Measurements from ENCODE around the gene RAB40C.

RAB40C gene

DNA sequence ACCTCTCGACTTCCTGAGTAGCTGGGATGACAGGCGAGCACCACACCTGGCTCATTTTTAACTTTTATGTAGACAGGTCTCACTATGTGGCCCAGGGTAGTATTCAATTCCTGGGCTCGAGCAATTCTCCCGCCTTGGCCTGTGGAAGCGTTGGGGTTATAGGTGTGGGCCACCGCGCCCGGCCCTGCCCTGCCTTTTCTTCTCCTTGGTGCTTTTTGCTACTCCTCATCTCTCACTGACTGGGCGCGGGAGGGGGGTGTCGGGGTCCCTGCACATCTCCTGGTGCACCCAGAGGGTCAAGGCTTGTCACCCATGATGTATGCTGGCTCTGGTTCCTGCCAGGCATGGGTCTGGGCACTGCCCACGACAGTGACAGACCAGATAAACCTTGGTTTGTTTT, 54.7 kb downstream of the RAB40C start:
- DNase-seq (ENCODE audit: insufficient read length, low spot score) = no peak
- no peak for FAIRE-seq

DNA sequence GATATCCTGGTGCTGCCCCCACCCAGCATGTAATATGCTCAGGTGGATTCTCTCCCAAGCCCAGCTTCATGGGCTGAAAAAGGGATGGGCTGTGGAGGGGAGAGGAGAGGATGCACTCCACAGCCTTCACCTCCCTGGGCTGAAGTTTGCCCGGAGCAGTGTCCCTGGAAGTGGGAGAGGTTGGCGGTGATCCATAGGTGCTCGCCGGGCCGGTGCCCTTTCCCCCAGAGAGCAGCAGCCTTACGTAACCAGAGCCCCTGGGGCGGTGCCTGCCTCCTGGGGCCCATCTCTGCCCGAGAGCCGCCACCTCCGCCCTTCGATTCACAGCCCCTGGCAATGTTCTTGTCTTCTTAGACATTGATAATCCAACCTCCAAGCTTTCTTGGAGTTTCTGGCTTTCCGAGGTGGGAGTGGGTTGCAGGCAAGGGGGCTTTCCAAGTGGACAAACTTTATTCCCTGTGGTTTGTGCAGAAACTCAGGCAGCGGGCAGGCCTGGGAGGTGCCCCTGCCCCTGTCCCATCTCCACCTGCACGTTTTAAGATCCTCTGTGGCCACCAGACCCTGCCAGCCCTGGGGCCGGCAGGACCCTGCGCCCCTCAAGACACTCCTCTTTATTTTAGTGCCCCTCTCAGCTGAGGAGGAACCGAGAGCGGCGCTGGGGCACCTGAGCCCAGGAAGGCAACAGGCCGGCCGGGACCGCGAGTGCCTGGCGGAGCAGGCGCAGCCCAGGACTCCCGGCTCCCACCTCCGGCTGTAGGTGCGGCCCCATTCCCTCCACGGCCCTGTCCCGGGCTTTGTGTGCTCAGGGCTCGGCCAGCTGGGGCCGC, 56.2 kb downstream of the RAB40C start:
- FAIRE-seq = no peak

DNA sequence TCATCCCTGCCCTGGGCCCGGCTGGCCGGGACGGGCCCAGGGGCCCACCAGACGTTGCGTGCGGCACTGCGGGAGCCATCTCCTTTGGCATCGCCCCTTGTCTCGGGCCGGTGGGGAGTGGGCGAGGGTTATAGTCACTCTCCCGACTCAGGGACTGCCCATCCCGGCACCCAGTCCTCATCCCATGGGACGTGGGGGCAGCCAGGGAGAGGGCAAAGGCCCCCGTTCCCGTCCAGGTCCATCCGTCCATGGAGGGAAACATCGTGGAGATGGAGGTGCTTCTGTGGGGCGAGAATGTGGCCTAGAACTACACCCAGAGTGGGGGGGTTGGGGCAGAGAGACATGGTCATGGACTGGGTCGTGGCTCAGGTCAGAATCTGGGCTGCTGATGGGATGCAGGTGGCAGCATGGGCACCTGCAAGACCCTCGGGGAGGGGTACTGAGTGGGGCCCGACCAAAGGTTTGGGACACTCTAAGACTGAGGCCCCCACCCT, 56.9 kb downstream of the RAB40C start:
- DNase-seq (ENCODE audit: insufficient read length, low spot score) = no peak
- FAIRE-seq = no peak

More for the DNA sequence above, 56.2 kb downstream of the RAB40C start:
- no peak for DNase-seq (ENCODE audit: insufficient read length, low spot score)

DNA sequence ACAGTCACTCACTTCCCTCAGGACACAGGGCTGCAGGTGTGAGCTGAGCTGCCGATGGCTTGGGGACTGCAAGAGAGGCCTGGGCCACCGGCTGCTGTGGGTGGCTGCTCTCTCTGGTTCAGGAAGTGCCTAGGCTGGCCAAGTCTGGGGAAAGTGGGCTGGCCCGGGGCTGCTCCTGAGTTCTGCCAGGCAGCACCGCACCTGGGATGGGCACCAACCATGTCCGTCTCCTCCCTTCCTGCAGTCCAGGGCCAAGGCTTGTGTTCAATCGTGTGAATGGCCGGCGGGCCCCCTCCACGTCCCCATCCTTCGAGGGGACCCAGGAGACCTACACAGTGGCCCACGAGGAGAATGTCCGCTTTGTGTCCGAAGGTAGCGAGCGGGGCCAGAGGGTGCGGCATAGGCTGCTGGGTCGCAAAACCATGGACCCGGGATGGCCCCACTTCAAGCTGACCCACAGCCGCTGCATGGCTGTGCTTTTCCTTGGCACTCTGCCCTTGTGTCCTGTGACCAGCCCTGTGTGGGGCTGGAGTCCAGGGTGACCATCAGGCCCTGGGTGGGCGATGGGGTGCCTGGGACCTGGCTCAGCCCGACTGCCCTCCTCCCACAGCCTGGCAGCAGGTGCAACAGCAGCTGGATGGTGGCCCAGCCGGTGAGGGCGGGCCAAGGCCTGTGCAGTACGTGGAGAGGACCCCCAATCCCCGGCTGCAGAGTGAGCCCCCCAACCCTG, 57.5 kb downstream of the RAB40C start:
- FAIRE-seq = no peak

DNA sequence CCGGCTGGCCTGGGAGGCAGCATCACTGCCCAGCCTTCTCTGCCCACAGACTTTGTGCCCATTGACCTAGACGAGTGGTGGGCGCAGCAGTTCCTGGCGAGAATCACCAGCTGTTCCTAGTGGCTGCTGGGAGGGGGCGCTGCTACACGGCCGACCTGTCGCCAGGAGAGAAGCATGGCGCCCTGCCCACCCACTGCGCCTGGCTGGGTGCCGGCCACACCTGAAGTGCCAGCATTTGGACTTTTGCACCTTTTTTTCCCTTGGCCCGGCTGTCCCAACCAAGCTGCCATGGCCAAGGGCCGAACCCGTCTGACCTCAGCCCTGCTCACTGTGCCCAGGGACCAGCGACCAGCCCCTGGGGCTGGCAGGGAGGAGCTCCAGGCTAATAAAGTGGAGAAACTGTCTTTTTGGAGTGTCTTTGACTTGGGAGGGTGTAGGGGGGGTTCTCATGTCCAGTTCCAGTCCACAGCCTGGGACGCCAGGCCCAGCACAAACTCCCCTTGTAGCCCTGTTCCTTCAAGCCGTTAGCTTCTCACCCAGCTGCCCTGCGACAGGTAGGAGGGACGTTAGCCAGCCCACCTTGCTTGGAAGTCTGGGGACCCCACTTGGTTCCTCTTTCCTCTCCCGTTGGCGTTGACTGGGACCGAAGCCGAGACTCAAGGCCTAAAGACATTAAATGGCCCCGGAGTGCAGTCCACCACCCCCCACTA, 58.4 kb downstream of the RAB40C start:
- peak; percentile 81 for DNase-seq (ENCODE audit: insufficient read length, low spot score)
- FAIRE-seq = peak; percentile 86

More for the DNA sequence above, 57.5 kb downstream of the RAB40C start:
- DNase-seq (ENCODE audit: insufficient read length, low spot score) = no peak

DNA sequence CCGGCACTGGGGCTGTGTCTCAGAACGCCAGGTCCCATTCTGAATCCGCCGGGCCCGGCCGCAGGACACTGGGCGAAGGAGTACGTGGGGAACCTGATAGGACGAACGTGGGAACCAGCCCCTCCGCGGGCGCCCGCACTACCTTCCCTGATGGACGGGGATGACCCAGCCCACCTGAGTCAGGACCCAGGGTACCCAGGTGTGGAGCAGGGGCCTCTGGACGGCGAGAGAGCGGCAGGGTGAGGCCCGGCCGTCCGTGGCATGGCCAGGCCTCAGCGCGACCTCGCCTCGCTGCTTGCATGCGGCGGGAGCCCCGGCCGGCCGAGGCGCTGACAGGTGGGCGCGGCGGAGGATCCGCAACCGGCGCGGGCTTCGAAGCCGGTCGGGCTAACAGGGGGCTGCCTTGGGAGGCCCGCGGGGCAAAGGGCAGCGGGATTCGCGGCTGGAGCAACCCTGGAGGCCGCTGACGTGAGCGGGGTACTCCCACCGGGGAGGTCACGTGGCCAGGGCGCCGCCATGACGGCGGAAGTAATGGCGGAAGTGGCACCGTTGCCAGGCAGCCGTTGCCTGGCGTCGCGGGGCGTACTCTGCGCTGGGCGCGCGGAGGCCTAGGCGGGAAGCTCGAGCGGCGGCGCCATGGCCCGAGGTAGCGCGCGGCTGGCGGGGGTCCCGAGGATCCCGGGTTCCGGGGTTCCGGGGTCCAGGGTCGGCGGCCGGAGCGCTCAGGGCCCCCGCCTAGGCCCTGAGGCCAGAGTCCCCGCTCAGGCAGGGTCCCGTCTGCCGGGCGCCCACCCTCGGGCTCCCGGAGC, 59.1 kb downstream of the RAB40C start, which contains the start of gene WDR90:
Gene WDR90, plus strand, starts transcription at position 585 of the 809 bp plus-strand sequence. Its CDS starts 52 bp downstream, at position 637.
- FAIRE-seq (peak; percentile 92), DNase-seq (ENCODE audit: insufficient read length, low spot score) (peak; percentile 100)

DNA sequence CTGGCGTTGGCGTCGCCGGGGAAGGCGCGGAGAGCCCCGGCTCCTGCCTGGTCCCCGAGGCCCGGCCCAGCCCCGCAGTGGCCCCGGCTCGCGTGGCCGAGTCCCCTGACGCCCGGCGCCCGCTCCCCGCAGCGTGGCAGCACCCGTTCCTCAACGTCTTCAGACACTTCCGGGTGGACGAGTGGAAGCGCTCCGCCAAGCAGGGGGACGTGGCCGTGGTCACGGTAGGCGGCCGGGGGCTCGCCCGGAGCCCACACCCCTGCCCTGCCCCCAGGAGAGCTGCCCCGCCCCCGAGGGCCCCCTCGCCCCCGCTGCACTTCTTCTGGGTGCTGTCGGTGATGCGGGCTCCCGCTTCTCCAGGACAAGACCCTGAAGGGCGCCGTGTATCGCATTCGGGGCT, 59.8 kb downstream of the RAB40C start:
- DNase-seq (ENCODE audit: insufficient read length, low spot score) (peak; percentile 65), FAIRE-seq (no peak)

DNA sequence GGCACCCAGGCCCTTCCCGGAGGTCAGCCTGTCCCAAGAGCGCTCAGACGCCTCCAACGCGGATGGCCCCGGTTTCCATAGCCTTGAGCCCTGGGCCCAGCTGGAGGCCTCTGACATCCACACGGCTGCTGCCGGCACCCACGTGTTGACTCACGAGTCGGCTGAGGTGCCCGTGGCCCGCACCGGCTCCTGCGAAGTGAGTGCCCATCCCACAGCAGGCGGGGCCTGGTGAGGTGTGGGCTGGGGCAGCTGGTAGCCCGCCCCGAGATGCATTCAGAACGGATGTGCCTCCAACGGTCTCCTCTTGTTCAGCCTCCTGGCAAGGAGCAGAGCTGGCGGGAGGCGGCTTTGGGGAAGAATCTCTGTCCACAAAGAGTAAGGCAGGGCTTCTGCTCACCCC, 62.0 kb downstream of the RAB40C start:
- DNase-seq (ENCODE audit: insufficient read length, low spot score) = no peak
- no peak for FAIRE-seq

DNA sequence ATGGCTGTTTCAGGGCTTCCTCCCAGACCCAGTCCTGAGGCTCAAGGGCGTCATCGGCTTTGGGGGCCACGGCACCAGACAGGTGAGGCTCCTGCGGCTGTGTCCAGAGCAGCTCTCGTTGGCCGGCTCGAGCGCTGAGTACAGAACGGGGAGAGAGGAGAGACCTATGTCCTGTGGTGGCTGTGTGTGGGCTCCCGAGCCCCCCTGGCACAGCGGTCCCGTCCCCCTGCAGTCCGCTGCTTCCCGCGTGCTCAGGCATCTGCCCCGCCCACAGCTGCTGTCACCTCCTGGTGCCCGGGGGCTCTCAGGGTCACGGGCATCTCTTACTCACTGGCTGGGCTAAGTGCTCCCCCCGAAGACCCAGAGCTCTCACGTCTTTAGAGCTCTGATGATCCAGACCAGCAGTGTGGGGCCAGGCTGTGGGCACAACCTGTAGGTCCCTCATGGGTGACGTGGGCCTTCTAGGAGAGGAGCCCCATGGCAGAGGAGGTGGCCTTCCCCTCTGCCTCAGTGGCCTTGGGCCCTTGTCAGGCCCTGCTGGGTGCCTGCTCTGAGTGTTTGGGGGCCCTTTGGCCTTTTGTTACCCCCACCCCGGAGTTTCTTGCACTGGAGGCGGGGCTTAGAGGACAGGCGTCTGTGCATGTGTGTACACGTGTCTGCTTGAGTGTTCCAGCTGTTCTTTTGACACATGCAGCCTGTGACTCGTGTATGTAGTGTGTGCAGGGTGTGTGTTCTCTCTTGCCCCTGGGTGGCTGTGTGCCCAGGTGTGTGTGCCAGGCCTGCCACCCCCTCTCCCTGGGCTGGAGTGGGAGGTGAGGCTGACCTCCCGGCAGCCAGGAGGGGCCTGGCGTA, 62.8 kb downstream of the RAB40C start:
- FAIRE-seq (no peak), DNase-seq (ENCODE audit: insufficient read length, low spot score) (no peak)

DNA sequence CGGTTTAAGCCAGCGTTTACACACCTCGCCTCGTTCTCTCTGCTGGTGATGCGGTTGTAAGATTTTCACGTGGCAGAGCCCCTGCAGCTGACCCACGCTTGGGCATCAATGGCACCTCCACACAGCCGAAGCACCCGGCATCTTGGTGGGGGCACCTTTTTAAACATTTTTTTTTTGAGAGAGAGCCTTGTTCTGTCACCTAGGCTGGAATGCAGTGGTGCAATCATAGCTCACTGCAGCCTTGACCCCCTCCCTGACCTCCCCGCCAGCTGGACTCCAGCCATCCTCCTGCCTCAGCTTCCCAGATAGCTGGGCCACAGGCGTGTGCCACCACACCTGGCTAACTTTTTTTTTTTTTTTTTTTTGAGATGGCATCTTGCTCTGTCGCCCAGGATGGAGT, 64.2 kb downstream of the RAB40C start:
- DNase-seq (ENCODE audit: insufficient read length, low spot score) (no peak), FAIRE-seq (no peak)

DNA sequence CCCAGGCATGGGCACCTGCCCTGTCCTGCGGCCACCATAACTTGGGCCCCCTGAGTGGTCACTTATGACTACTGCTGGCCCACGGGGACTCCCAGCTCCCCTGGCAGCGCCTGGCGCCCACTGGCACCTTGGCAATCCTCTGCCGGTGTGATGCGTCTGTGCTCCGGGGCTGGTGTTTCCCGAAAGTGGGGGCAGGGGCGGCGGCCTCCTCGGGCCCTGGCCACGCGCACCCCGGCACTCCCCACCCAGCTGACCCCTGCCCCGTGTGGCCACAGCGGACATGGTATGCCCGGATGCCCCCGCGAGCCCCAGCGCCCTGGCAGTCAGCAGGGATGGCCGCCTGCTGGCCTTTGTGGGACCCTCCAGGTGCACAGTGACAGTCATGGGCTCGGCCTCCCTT, 67.6 kb downstream of the RAB40C start:
- FAIRE-seq = no peak

DNA sequence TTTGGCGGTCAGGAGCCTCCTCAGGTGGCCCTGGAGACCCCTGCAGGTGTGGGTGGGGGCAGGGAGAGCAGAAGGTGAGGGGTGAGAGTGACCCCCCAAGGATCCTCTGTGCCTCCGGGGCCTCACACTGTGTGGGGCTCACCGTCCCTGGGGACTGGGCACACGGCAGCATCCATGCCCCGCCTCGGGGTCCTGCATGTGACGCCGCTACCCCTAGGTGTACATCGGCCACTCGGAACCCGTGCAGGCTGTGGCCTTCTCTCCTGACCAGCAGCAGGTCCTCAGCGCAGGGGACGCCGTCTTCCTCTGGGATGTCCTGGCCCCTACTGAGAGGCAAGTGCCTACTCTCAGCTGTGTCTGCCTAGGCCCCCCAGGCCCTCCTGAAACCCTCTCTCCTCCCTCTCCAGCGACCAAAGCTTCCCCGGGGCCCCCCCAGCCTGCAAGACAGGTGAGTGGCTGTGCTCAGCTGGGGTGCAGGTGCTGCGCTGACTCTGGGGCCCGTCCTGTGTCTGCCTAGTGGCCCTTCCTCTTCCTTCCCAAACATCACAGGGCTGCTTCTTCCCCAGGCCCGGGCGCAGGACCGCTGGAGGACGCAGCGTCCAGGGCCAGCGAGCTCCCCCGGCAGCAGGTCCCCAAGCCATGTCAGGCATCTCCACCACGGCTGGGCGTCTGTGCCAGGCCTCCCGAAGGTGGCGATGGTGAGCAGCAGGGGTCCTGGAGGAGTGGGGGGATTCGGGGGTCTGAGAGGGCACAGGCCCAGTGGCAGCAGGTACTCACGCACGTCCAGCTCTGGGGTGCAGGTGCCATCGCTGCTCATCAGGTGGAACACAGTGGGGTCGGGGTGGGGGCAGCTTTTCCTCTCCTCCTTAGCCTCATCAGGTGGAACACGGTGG, 69.1 kb downstream of the RAB40C start:
- FAIRE-seq (no peak), DNase-seq (ENCODE audit: insufficient read length, low spot score) (no peak)

More for the DNA sequence above, 67.6 kb downstream of the RAB40C start:
- DNase-seq (ENCODE audit: insufficient read length, low spot score) = no peak

DNA sequence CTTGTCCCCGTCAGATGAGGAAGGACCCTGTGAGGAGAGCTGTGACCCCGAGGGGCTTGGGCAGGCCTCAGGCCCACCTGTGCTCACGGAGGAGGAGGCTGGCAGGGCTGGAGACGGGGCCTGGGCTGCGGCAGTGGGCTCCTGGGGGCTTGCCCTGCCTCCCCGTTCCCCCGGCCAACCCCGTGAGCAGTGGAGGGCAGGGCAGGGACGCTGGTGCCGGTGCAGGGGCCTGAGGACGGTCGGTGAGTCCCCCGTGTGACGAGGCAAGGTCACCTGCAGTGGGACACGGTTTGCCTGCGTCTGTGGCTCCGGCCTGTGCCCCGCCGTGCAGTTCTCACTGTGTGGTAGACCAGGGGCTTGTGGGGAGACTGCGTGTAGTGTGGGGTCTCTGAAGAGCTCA, 69.8 kb downstream of the RAB40C start:
- no peak for FAIRE-seq
- DNase-seq (ENCODE audit: insufficient read length, low spot score) = no peak

DNA sequence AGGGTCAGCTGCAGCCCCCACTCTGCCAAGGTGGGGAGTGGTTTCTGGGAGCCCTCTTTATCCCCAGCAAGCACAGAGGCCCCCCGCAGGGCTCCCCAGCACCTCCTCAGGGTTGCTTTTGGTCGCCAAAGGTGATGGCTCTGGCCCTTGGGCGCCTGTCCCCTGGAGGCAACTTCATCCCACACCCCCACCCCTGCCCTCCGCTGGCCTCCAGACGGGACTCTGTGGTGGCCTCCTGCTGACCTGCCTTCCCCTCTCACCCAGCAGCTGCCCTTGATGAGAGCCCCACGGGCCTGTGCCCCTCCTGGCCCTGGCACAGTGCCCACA, 70.2 kb downstream of the RAB40C start:
- FAIRE-seq = no peak
- no peak for DNase-seq (ENCODE audit: insufficient read length, low spot score)

DNA sequence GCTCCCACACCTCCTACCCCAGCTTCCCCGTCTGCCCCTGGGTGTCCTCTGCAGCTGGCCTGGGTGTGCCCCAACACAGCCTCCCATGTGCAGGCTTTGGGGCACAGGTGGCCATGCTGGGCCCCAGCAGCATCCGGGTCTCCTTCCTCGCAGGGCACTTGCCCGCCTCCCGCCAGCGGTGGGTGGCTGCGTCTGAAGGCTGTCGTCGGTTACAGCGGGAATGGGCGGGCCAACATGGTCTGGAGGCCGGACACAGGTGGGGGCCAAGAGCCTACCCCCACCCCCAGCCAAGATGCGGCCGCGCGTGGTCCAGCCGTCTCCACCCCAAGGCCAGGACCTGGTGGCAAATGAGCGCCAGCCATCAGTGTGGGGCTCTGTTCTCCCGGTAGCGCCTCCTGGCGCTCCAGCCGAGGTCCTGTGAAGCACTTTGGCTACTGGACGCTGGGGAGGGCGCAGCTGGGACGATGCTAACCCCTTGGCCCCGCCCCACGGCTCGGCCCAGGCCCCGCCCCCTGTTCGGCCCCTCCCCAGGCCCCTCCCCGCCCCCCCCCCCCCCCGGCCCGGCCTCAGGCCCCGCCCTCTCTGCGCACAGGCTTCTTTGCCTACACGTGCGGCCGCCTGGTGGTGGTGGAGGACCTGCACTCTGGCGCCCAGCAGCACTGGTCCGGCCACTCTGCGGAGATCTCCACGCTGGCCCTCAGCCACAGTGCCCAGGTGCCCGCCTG, 70.8 kb downstream of the RAB40C start:
- FAIRE-seq = peak; percentile 40
- peak; percentile 98 for DNase-seq (ENCODE audit: insufficient read length, low spot score)

DNA sequence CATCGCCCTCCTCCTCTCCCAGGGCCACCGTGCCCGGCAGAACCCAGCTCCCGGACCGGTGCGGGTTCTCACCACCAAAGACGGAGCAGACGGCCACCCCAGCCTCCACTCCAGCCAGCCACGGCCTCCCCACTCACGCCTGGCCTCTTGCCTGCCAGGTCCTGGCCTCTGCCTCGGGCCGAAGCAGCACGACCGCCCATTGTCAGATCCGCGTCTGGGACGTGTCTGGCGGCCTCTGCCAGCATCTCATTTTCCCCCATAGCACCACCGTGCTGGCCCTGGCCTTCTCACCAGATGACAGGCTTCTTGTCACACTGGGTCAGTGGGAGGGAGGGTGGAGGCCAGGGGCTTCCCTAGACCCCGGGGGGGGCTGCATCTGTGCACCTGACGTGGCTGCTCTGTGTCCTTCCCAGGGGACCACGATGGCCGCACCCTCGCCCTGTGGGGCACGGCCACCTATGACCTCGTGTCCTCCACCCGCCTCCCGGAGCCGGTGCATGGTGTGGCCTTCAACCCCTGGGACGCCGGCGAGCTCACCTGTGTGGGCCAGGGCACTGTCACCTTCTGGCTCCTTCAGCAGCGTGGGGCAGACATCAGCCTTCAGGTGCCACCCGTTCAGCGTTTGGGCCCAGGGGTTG, 71.4 kb downstream of the RAB40C start:
- no peak for FAIRE-seq
- no peak for DNase-seq (ENCODE audit: insufficient read length, low spot score)

DNA sequence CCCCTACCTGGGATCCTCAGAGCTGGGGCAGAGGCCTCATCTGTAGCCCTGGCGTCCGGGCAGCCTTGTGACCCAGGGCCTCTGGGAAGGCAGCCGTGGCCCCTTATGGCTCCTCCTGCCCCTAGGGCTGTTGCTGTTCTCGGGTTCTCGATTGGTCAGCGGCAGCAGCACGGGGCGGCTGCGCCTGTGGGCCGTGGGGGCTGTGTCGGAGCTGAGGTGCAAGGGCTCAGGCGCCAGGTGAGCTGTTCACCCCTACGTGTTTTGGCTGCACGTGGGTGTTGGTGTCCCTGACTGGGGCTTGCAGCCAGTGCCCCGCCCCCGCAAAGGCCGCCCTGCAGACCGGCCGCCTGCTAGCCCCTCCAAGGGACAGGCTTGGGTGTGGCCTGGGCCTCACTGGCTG, 72.2 kb downstream of the RAB40C start:
- no peak for DNase-seq (ENCODE audit: insufficient read length, low spot score)
- FAIRE-seq = no peak

All from GM19239 (cell line).